22Rv1 (cell line): ENCODE results near the gene ZNF391.

Source experiments
- ZFX ChIP-seq: fragments of 450-650 bp; IDR thresholded peaks from 2 replicates; pipeline ENCODE4 v1.6.1; 2017; ENCODE audit warnings: antibody characterized with exemption, borderline replicate concordance
- TF ChIP-seq, protein P1 (sequence below): fragments of 450-650 bp; IDR thresholded peaks from 2 replicates; pipeline ENCODE4 v1.5.1; 2017; ENCODE audit warnings: mild to moderate bottlenecking

DNA sequence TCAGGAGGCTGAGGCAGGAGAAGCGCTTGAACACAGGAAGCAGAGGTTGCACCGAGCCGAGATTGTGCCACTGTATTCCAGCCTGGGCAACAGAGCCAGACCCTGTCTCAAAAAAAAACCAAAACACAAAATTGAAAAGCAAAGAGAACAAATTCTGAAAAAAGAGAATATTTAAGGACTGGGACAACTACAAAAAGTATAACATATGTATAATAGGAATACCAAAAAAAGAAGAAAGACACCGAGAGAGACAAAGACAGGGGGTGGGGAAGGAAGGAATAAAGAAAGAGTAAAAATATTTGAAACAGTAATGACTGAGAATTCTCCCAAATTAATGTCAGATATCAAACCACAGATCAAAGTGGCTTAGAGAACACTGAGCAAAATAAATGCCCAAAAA lies 5.5 kb upstream of the ZNF391 start:
- TF ChIP-seq, protein P1, sequence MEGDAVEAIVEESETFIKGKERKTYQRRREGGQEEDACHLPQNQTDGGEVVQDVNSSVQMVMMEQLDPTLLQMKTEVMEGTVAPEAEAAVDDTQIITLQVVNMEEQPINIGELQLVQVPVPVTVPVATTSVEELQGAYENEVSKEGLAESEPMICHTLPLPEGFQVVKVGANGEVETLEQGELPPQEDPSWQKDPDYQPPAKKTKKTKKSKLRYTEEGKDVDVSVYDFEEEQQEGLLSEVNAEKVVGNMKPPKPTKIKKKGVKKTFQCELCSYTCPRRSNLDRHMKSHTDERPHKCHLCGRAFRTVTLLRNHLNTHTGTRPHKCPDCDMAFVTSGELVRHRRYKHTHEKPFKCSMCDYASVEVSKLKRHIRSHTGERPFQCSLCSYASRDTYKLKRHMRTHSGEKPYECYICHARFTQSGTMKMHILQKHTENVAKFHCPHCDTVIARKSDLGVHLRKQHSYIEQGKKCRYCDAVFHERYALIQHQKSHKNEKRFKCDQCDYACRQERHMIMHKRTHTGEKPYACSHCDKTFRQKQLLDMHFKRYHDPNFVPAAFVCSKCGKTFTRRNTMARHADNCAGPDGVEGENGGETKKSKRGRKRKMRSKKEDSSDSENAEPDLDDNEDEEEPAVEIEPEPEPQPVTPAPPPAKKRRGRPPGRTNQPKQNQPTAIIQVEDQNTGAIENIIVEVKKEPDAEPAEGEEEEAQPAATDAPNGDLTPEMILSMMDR = no peak
- TF ChIP-seq ZFX = no peak
